ENCODE measurements around the gene SNX9.

SNX9 gene

DNA sequence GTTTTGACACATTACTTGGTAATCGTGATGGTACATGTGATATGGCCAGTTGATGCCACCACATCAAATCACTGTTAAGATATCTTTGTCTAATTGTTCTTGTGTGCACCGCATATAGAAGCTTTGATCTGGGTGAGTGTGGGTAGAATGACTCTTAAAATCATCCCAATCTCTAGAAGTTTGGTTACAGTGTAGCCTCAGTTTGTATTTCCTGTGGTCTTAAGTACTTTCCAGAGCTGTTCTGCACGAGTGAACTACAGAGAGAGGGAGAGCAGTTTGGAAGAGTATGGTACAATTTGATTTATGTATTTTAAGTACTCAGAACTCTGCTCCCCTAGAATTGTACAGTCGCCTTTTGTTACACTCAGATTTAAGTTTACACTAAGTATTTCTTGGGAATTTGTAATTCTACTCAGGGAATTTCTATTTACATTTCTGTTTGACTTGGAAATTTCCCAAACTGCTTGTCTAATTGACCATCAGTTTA lies 37.5 kb downstream of the SNX9 start:
- no peak for DNase-seq

DNA sequence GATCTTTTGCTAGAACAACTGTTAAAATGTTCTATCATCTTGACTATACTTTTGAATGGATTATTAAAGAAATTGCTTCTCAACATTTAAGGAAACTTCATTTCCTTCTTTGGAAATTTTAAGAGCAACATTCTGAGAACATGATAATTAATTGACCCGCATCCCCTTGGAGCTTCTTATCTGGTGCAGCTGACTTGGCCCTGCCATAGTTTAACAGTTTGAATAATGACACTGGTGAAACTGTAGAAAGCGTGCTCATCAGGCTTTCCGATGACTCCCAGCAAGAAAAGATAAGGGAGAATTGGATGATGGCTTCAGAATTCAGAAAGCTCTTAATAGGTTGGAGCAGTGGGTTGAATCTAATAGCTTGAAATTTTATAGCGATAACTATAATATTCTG lies 38.1 kb downstream of the SNX9 start:
- no peak for DNase-seq

- no peak for DNase-seq
Measured at GRCh38 chr6:157861814-157862213, 38.8 kb downstream of the SNX9 start.

- DNase-seq = no peak
Measured at GRCh38 chr6:157862706-157863105, 39.7 kb downstream of the SNX9 start.

DNA sequence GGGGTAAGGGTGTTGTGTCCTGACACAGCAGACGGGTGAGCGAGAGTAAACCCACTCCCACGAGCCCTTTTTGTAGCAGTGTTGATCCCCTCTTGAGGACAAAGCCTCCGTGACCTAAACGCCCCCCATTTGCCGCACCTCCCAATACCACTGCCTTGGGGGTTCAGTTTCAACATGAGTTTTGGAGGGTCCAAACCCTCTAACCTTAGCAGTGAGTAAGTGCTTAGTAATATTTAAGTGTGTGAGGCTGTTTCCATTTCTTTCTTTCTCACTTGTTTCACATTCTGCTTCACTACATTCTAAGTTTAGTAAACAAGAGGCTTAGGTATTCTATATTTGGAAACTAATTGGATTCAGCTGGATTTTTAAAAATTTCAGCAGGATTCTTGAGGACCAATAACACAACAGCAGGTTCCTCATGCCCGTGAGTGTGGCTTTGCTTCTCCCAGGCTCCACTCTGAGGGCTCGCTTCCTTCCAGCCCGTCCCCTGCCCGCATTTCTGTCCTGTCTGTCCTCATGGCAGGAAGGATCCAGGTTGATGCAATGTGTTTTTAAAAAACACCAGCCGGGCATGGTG lies 41.2 kb downstream of the SNX9 start:
- DNase-seq = no peak

GRCh38 chr6:157865249-157865648 lies 42.2 kb downstream of the SNX9 start:
- no peak for DNase-seq

- no peak for DNase-seq
Measured at GRCh38 chr6:157867155-157867559, 44.1 kb downstream of the SNX9 start.

DNA sequence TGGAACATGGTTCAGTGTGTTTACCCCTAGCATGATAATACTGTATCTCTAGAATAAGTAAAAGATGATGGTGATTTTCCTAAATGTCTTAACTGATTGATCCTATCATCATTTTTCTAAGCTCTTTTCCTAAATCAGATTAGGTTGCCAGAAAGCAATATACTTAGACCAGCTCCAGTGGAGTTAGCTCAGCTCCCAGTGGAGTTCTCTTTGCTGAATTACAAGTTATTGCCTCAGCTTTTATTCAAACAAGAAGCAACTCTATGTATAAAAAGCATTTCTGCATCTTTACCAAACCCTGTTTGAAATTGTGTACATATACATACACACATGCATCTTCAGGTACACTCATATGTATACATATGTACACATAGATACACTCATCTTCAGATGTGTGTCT lies 44.9 kb downstream of the SNX9 start:
- no peak for DNase-seq

- DNase-seq = no peak
Measured at GRCh38 chr6:157868835-157869234, 45.8 kb downstream of the SNX9 start.

DNA sequence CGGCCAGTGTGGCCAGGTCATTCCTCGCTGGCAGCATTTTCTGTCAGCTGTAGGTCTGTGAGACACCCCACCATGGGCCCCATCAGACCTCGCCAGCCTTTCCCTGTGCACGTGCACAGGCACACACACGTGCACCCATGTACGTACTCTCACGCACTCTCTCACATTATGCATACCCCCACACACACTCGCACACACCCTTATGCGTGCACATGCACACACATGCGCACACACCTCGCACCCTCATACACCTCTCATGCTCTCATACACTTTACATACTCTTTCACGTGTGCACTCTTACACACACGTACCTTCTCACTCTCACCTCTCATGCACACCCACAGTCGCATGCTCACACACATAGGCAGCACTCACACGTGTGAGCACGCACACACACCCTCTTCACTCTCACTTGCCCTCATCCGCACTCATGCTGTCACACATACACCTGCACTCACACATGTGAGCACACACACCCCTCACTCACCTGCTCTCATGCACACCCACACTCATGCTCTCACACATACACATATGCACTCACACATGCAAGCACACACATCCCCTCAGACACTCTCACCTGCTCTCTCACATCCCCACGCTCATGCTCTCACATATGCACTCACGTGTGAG lies 46.7 kb downstream of the SNX9 start:
- no peak for DNase-seq

- DNase-seq = peak; percentile 69
Measured at GRCh38 chr6:157873735-157874344, 50.8 kb downstream of the SNX9 start.

- no peak for DNase-seq
Measured at GRCh38 chr6:157877149-157877548, 54.1 kb downstream of the SNX9 start.

DNA sequence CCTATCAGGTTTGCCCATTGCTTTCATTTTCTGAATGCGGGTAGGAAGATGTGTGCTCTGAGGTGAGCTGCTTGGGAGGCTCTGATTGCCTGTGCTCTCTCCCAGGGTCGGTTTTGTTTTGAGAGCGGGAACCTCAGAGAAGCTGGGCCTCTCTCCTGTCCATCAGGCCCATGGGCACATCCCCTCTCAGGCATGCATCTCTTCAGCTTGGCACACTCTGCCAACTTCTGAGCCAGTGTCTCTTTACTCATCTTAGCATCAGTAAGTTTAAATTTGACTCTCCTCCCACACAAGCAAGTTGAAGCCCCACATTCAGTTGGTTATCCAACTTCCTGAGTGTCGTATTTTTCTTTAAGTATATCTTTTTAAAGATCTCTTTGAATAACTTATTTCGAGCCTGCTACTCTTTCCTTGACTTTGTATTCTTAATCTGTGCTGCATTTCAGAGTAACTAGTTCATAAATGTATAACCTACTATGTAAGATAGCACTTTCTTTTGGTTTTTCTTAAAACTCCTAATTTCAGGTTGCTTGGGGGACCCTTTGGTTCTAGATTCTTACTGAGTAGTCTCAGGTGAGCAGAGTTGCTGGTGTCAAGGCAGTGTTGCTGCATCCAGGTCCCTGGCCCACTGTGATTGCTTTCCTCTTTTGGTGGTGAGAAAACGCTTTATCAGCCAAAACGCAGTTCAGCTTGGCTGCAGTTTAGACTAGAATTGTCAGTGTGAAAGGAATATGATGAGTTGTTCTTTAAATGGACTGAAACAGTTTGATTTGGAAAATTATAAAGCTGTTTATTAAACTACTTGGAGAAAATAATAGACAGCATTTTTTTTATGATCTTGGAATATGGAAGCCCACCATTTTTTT lies 54.8 kb downstream of the SNX9 start:
- DNase-seq = no peak

GRCh38 chr6:157879034-157879872 lies 56.2 kb downstream of the SNX9 start:
- no peak for DNase-seq

DNA sequence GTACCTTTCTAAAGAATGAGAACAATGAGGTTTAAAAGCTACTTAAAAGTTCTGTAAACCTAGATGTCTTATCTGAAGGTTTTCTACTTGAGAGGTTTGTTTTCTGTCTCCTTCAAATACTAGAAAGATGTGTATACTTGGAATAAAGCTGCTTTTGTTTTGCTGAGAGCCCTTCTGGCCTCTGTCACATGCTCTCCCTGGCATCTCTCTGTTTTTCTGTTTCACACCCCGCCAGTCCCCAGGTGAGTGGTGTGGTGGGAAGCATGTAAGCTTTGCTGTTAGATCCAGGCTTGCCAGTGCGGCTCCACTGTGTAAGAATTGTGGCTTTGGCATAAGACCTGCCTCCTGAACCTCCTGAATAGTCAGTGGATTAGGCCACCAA lies 56.8 kb downstream of the SNX9 start:
- no peak for DNase-seq

GRCh38 chr6:157880534-157880933 lies 57.5 kb downstream of the SNX9 start:
- no peak for DNase-seq

- DNase-seq = no peak
Measured at GRCh38 chr6:157881342-157881741, 58.3 kb downstream of the SNX9 start.

GRCh38 chr6:157884756-157885155 lies 61.7 kb downstream of the SNX9 start:
- no peak for DNase-seq

DNA sequence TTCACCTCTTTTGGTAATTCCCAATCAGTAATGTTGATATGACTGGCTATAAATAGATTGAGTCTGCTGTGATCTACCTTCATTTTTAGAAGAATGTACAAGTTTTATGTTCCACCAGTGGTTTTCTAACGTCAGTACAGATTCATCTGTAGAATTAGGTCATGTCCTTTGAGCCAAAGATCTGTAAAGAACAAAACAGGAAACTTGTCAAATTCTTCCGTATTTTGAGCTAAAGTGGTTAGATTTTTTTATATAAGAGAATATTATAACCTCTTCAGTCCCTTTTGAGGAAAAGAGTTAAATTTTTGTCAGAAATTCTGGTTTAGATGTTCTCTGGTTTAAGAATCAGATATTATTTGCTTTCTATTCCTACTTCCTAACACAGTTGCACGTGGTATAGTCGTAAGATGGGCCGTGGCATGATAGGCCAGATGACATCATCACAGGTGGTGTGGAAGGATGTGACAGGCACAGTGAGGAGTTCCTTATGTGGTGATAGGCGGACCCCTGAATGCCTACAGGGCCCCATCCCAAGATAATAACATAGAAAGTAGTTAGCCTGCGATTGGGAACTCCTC lies 62.3 kb downstream of the SNX9 start:
- no peak for DNase-seq

DNA sequence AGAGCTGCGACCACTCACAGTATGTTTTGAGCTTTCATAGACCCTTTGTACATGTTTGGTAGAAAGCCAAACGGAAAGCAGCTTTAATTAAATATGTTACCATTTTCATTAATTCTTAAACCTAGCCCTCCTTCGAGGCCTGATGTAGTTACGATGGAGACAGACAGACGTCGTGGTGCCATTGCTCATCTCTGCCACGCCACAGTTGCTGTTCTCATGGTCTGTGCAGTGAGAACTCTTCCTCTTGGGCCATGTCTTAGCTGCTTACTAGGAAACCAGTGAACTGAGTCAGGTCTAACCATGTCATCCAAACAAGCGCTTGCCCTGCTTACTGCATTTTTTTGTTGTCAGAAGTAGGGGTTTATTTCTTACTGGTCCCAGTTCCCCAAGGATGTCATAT lies 62.8 kb downstream of the SNX9 start:
- no peak for DNase-seq

DNA sequence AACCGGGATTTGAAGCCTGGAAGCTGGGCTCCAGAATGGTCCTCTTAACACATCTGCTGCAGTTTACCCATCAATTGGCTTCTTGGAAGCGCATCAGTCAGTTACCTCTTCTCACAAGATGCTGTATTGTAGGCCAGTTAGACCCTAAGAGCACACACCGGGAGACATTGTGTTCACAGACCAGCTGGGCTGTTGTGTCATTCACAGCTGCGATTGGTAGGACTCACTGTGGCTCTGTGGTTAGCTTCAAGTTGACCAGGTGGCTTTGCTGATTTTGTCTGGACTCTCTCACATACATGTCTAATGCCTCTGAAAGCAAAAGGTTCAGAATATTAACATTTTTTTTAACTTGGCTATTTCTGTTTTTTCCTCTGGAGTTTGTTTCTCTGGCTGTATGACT lies 64.8 kb downstream of the SNX9 start:
- DNase-seq = no peak

All from NCI-H1105 (cell line).